Kidney (tissue), 14 donors: ENCODE measurements around the gene NAPSA. TPM values are rescaled to one million over a fixed set of nuclear protein-coding genes. Genes with fewer than 3 reads are reported as not detected.

Experiments
- DNase-seq, 5 donors: peaks; one replicate each; pipeline ENCODE4 v3.0.0-alpha.2; 2013 to 2020
- FAIRE-seq: peaks from 2 replicates; lab custom pipeline; 2012; peaks lifted over from hg19 to GRCh38; lab: Jason Lieb, UNC
- H3K27ac ChIP-seq, 2 donors: one replicate each; pipeline ENCODE4 v1.7.0; 2013; ENCODE audit warnings: low read depth in 2 of 2, low read length in 2 of 2, inconsistent platforms in 1 of 2
- H3K27me3 ChIP-seq: one replicate; pipeline ENCODE4 v1.7.1; 2013; ENCODE audit warnings: low read length, inconsistent platforms; ENCODE audit not compliant: control insufficient read depth, insufficient read depth
- H3K36me3 ChIP-seq, 3 donors: one replicate each; pipeline versions ENCODE4 v1.7.0 to v1.7.1; 2013; ENCODE audit warnings: low read length in 3 of 3, control low read depth in 1 of 3, inconsistent platforms in 1 of 3; ENCODE audit not compliant: insufficient read depth in 3 of 3, control insufficient read depth in 2 of 3
- H3K4me1 ChIP-seq, 3 donors: one replicate each; pipeline versions ENCODE4 v1.7.0 to v1.7.1; 2013; ENCODE audit warnings: low read length in 3 of 3, inconsistent platforms in 1 of 3, low read depth in 1 of 3; ENCODE audit not compliant: control insufficient read depth in 2 of 3, insufficient read depth in 2 of 3
- H3K4me3 ChIP-seq, 3 donors: one replicate each; pipeline versions ENCODE4 v1.7.0 to v1.8.1; 2013; ENCODE audit warnings: low read length in 3 of 3, control low read depth in 1 of 3, inconsistent platforms in 1 of 3
- H3K9ac ChIP-seq, 3 donors: one replicate each; pipeline versions ENCODE4 v1.7.0 to v1.7.1; 2013; ENCODE audit warnings: low read length in 3 of 3, control low read depth in 1 of 3, inconsistent platforms in 1 of 3
- H3K9me3 ChIP-seq, 3 donors: one replicate each; pipeline versions ENCODE4 v1.7.0 to v1.7.1; 2013; ENCODE audit warnings: low read length in 3 of 3, control low read depth in 1 of 3, inconsistent platforms in 1 of 3; ENCODE audit not compliant: control insufficient read depth in 2 of 3, insufficient read depth in 1 of 3
- CTCF ChIP-seq: IDR thresholded peaks from 3 replicates; pipeline ENCODE4 v1.5.1; 2012; ENCODE audit warnings: mild to moderate bottlenecking, moderate library complexity, borderline replicate concordance; ENCODE audit not compliant: insufficient read depth; ENCODE audit errors: extremely low read depth
- intact Hi-C: fragments of 100-400 bp; cut with DNase I; formaldehyde crosslinking; loops from one replicate; pipeline ENCODE4 v1.11.1; 2022
- polyA plus RNA-seq: library from polyadenylated mRNA; stranded (reverse); fragments of 350-450 nt; fragmentation: Illumina TruSeq; extraction: RNeasy Lipid Tissue Mini Kit (QIAGEN cat#74804); gene quantifications from one replicate; pipeline ENCODE4 v1.2.3, GENCODE V29; 2014; ENCODE audit warnings: low read depth, low replicate concordance; ENCODE audit not compliant: insufficient read depth
- total RNA-seq: library from RNA; stranded (reverse); fragmentation: NEBNext Ultra II Directional; extraction: Animal tissue kit (Norgen Biotek cat#: 25700); gene quantifications from one replicate; pipeline ENCODE4 v1.2.1, GENCODE V29; 2021
- donor health status: control.
- donor health status: control.
- donor health status: control.
- donor health status: control.
- donor health status: control.
- donor health status: DM: yes; HTN: yes; CAD: no.
- donor health status: Normal renal cell carcinoma (clear cell type).

The NAPSA gene
- total and polyA plus RNA-seq, 2 donors from 2014 or later: 217 to 268 TPM

DNA sequence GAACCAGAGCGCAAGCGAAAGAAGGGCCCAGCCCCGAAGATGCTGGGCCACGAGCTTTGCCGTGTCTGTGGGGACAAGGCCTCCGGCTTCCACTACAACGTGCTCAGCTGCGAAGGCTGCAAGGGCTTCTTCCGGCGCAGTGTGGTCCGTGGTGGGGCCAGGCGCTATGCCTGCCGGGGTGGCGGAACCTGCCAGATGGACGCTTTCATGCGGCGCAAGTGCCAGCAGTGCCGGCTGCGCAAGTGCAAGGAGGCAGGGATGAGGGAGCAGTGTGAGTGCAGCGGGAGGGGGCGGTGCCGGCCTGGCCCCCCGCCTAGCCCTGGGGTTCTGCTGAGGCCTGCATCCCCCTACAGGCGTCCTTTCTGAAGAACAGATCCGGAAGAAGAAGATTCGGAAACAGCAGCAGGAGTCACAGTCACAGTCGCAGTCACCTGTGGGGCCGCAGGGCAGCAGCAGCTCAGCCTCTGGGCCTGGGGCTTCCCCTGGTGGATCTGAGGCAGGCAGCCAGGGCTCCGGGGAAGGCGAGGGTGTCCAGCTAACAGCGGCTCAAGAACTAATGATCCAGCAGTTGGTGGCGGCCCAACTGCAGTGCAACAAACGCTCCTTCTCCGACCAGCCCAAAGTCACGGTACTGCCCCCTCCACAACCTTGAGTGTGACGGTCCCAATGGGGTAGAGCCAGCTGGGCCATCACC lies 12.9 kb upstream of the NAPSA start:
- FAIRE-seq (no peak), DNase-seq (peak in 1 of 5 donors; percentile 48)
- H3K9ac ChIP-seq: no peak overlapping the region
- TF ChIP-seq CTCF: no peak
- H3K4me1 ChIP-seq: no peaks in the 10 kb centered on the region
- H3K9me3 ChIP-seq: no peaks in the 10 kb centered on the region
- intact Hi-C loops: no loop called here
- H3K27me3 ChIP-seq: no peaks in the 10 kb centered on the region
- H3K27ac ChIP-seq: no peak overlapping the region
- H3K4me3 ChIP-seq: no peak overlapping the region
- H3K36me3 ChIP-seq: peaks cover 0 to 32% (median 18%) of the 10 kb centered on the region in 3 donors

DNA sequence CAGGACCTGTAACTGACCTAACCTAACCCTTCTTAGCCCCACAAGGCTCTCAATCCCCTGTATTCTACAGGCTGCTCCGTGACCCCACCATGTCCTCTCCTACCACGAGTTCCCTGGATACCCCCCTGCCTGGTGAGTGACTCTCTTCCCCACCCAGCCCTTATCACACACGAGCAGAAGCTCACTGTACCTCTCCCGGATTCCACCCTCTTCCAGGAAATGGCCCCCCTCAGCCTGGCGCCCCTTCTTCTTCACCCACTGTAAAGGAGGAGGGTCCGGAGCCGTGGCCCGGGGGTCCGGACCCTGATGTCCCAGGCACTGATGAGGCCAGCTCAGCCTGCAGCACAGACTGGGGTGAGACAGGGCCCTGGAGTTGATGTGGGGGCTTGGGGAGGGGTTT lies 12.1 kb upstream of the NAPSA start:
- Histone ChIP-seq H3K4me1 (no peaks in the 10 kb centered on the region), H3K27ac (no peak overlapping the region), H3K9ac (no peak overlapping the region), H3K27me3 (no peaks in the 10 kb centered on the region), H3K36me3 (peaks cover 0 to 32% (median 18%) of the 10 kb centered on the region in 3 donors), H3K4me3 (no peak overlapping the region), H3K9me3 (no peaks in the 10 kb centered on the region)
- DNase-seq (peak in 1 of 5 donors; percentile 62), FAIRE-seq (no peak)
- intact Hi-C loops: no loop called here
- TF ChIP-seq CTCF: no peak

GRCh38 chr19:50377051-50377461 lies 11.6 kb upstream of the NAPSA start:
- H3K9me3 ChIP-seq: no peaks in the 10 kb centered on the region
- no peaks in the 10 kb centered on the region for H3K27me3 ChIP-seq
- no peak for TF ChIP-seq CTCF
- H3K9ac ChIP-seq: no peak overlapping the region
- H3K27ac ChIP-seq: no peak overlapping the region
- DNase-seq: peak in 2 of 5 donors; percentile 29 to 88
- no peaks in the 10 kb centered on the region for H3K4me1 ChIP-seq
- no peak for FAIRE-seq
- no peak overlapping the region for H3K4me3 ChIP-seq
- peaks cover 0 to 32% (median 18%) of the 10 kb centered on the region in 3 donors for H3K36me3 ChIP-seq
- intact Hi-C loops: no loop called here
